GM06990 (cell line): ENCODE results near the gene TMA7.

Experiments used
- DNase-seq: peaks from one replicate; pipeline ENCODE4 v3.0.0-alpha.2; 2011; ENCODE audit not compliant: insufficient read length; ENCODE audit errors: extremely low read depth
- H3K27me3 ChIP-seq: replicated peaks from 2 replicates; pipeline ENCODE4 v1.6.0; 2011; ENCODE audit warnings: low read length; ENCODE audit not compliant: control insufficient read depth, insufficient read depth
- H3K36me3 ChIP-seq: 2 replicates; pipeline ENCODE4 v1.5.1; 2011; ENCODE audit warnings: low read length; ENCODE audit not compliant: control insufficient read depth, insufficient read depth
- H3K4me3 ChIP-seq: replicated peaks from 2 replicates; pipeline ENCODE4 v1.5.1; 2011; ENCODE audit warnings: low read depth, mild to moderate bottlenecking, control low read depth, low read length
- TF ChIP-seq, protein P1 (sequence below): IDR thresholded peaks from 2 replicates; pipeline ENCODE4 v1.5.1; 2011; ENCODE audit warnings: low read length, control low read depth, mild to moderate bottlenecking, inconsistent platforms; ENCODE audit not compliant: insufficient read depth, poor library complexity, severe bottlenecking

Gene TMA7

GRCh38 chr3:48445277-48445882 is 5.3 kb downstream of the TMA7 start:
- Histone ChIP-seq H3K4me3 (peak overlapping the region; percentile 89), H3K27me3 (no peaks in the 10 kb centered on the region), H3K36me3 (peaks cover 12% of the 10 kb centered on the region)
- DNase-seq = no peak
- TF ChIP-seq, protein P1, sequence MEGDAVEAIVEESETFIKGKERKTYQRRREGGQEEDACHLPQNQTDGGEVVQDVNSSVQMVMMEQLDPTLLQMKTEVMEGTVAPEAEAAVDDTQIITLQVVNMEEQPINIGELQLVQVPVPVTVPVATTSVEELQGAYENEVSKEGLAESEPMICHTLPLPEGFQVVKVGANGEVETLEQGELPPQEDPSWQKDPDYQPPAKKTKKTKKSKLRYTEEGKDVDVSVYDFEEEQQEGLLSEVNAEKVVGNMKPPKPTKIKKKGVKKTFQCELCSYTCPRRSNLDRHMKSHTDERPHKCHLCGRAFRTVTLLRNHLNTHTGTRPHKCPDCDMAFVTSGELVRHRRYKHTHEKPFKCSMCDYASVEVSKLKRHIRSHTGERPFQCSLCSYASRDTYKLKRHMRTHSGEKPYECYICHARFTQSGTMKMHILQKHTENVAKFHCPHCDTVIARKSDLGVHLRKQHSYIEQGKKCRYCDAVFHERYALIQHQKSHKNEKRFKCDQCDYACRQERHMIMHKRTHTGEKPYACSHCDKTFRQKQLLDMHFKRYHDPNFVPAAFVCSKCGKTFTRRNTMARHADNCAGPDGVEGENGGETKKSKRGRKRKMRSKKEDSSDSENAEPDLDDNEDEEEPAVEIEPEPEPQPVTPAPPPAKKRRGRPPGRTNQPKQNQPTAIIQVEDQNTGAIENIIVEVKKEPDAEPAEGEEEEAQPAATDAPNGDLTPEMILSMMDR = no peak

DNA sequence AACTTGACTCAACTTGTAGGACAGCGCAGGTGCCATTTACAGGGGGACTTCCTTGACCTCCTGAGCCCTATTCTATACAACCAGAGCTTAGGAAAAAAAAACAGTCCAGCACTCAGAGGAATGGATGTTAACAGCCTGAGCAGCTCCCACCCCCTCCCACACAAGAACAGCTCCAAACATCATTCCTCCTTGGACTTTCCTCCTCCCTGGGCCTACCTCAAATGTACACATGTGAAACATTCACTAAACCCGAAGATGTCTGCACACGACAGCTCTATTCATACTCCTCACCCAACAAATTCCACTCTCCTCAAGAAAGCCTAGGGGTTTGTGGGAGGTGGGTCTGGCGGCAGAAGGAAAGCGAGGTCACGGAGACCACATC is 6.0 kb downstream of the TMA7 start:
- H3K27me3 ChIP-seq = no peaks in the 10 kb centered on the region
- TF ChIP-seq, protein P1 = no peak
- no peak for DNase-seq

DNA sequence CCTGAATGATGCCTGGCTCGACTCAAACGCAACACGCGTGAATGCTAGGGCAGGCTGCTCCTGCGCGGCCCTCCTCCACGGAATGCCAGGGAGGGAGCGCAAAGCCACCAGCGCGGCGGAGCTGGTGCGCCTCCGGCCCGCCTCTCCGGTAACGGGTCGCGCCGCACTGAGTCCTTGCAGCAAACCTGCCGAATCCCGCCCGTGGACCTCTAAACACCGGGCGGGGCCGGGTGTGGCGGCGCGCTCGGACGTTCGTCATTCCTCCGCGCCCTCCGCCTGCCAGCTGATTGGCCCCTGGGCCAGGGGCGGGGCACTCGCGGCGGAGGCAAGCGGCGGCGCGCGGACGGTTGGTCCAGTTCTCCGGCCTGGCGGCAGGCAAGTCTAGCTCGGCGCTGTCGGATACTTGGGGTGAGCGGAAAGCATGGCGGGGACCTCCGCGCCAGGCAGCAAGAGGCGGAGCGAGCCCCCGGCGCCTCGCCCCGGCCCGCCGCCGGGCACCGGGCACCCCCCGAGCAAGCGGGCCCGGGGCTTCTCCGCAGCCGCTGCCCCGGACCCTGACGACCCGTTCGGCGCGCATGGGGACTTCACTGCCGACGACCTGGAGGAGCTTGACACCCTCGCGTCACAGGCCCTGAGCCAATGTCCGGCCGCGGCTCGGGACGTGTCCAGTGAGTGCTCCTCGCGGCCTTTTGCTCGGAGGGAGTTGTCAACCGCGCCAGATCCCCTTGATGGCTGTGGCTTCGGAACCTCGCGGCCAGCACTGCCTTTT is 6.6 kb downstream of the TMA7 start, which contains the start of gene ATRIP:
ATRIP (plus strand) TSS at position 313 of the 769 bp plus-strand sequence; CDS start at position 422, 109 bp downstream.
- TF ChIP-seq, protein P1 = no peak
- H3K27me3 ChIP-seq = no peaks in the 10 kb centered on the region
- DNase-seq = peak; percentile 91
- H3K4me3 ChIP-seq = peak within 1 kb of the TSS; percentile 89
- H3K36me3 ChIP-seq = peaks cover 12% of the 10 kb centered on the region

More for the DNA sequence above, 6.0 kb downstream of the TMA7 start:
- H3K4me3 ChIP-seq = peak overlapping the region; percentile 89
- peaks cover 12% of the 10 kb centered on the region for H3K36me3 ChIP-seq

GRCh38 chr3:48451270-48451669 is 11.2 kb downstream of the TMA7 start:
- Histone ChIP-seq H3K4me3 (no peak overlapping the region), H3K27me3 (no peaks in the 10 kb centered on the region), H3K36me3 (peaks cover 2% of the 10 kb centered on the region; the same call in 1 of the 2 replicates)
- TF ChIP-seq, protein P1 = no peak
- no peak for DNase-seq

- TF ChIP-seq, protein P1 = no peak
- no peak for DNase-seq
- Histone ChIP-seq H3K36me3 (peaks cover 21% of the 10 kb centered on the region), H3K27me3 (no peaks in the 10 kb centered on the region), H3K4me3 (no peak overlapping the region)
Measured at GRCh38 chr3:48456456-48456855, 16.4 kb downstream of the TMA7 start.
